GOT3 (cell line): ENCODE results near the gene PRKCA.
"Not testable (repeated sequence)": the region's sequence is repeated elsewhere in the genome, so short reads cannot be mapped to it uniquely, and the experiment has no call there.

Experiments used
- DNase-seq: peaks from one replicate; lab custom pipeline; 2025; ENCODE audit warnings: mixed read lengths; lab: John Stamatoyannopoulos, UW

The PRKCA gene

DNA sequence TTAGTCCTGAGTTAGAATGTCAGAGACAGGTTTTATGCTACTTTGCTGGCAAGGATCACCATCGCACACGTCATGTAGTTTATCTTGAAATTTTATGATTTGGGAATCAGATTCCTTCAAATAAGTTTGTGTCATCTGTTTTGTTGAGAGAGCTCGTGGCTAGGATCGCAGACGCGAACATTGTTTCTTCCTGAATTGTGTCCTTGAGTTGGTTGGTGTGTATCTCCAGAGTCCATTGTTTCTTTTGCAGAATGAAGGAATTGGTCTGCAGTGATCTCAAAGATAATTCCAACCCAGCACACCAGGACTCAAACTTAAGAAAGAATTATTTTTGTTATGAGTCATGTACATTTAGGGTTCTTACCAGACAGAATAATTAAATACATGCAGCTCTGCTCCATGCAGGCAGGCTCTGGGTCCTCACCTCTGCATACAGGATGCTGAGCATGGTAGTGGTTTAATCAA lies 51.6 kb downstream of the PRKCA start:
- DNase-seq: no peak

DNA sequence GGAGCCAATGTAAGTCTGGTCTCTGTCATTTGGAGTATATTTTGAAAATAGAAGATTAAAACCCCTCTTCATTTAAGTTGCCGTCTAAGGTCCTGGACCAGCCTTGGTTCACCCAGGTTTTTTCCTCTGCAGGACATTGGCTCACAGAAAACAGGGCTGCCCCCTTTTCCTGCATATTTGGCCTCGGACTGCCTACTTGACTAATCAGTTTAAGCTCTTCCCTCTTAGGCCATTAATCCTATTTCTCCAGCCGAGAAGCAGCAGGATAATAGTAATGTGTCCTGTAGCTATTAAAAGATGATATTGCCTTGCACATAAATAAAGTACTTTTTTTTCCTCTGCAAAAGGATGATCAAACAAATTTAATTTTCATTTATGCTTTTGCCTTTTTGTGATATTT lies 52.1 kb downstream of the PRKCA start:
- no peak for DNase-seq

DNA sequence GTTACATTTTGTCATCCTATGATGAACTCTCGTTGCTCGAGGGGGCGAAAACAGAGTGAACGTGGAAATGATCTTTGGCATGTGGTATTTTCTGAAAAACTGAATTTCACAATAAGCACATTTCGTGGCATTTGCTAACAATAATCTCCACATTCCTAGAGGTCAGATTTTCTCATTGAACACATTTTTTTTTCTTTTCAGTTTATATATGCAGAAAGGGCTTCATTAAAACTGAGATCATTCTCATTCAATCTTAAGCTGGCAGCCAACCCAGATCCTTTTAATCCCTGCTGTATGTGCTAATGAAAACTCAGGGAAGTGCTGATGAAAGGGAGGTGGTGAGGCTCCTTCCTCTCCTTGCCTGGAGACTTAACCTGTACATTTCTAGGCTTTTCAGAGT lies 52.6 kb downstream of the PRKCA start:
- DNase-seq: no peak

DNA sequence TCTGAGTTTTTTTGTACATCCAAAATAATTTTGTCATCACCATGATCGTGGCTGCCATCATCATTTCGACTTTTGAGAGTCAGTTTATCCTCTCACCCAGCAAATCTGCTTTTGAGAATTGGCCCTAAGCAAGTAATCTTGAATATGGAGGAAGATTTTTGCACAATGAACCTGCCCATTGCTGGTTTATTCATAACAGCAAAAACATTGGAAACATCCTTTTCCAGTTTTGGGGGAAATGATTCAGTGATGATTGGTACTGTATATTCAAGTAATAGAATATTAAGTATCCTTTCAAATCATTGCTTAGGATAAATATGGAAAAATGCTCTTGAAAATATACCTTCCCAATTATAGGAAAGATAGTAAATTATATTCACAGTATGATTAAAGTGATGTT lies 53.1 kb downstream of the PRKCA start:
- DNase-seq: no peak

DNA sequence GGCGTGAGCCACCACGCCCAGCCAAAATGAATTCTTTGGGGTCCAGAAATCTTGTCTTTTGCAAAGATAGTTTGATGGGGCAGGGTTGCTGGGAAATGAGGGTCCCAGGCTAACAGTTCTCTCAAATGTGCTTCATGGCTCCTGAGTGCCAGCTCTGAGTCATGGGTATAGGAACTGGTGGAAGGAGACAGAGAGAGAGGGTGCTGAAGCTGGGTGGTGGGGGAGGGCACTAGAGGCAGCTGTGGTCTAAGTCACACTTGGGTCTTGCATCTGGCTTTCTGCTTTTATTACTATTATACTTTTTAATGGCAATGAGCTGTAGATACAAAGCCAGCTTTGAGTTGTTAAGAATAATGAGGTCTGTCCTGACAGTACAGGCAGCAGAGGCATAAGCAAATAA lies 54.6 kb downstream of the PRKCA start:
- no peak for DNase-seq

DNA sequence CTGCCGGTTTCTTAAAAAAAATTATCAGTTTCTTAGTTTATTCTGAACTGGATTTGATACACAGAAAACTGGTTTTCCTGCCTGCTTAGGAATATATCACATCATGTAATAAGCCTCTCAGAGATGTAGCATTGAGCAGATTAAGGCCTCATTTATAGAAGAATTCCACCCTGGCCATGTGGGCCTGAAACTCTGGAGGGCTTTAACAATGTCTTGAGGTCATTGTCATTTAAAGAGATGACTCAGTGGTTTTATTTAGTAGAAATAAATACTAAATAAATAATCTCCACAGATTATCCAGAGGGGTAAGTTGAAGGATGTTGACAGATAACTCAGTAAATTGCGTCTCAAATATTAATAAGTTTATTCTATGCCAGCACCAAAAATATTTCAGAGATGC lies 56.9 kb downstream of the PRKCA start:
- no peak for DNase-seq

DNA sequence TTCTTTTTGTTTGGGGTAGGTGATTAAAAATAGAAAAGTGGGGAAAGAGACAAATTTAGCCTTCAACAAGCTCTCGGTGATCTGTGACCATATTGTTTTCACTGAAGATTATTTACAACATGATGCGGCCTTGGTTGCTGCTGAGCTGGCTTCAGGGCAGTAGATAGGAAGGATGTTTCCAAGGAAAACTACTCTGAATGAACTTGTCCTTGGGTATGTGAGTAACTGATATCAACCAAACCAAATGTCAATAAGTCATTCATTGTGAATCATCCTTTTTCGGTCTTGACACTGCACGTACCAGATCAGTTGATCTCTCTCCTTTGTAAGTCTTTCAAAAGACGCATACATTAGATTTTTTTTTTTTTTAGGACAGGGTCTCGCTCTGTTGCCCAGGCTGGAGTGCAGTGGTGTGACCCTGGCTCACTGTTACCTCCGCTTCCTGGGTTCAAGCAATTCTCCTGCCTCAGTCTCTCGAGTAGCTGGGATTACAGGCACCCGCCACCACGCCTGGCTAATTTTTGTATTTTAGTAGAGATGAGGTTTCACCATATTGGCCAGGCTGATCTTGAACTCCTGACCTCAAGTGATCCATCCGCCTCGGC lies 58.6 kb downstream of the PRKCA start:
- not testable (repeated sequence) for DNase-seq

DNA sequence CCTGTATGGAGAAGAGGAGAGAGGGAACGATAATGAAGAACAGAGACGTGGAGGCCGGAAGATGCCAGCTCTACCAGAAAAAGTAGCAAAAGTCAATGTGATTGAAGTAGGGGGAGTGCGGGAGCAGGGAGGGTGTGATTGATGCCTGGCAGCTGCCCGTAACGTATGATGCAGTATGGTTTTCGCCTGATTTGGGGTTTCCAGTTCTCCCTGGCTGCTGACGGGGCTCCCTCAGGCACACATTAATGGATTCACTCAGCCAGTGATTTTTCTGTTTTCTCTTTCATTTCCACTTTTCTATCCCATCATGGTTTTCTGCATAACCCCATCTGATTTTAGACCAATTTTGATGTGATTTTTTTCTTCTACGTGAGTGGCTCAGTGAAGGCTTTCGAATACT lies 62.1 kb downstream of the PRKCA start:
- no peak for DNase-seq

DNA sequence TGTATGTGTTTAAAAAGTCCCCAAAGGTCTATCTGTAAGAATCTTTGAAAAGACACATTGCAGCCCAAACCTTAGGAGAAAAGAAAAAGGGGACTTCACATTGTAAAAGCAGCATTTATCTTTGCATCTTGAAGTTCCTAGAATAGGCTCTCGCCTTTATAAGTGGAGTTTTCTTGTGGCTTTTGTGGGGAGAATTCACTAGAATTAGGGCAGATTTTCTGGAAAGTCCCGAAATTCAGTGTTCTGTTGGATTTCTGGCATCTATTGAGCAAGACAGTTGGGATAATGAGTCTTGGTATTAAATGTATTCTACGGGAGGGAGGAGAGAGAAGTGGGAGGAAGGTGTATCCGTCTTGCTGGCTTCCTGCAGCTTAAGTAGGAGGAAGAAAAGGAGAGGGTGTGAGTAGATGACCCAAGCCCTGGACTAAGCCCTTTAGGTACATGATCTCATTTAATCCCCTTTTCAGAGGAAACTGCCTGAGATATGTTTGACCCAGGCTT lies 62.6 kb downstream of the PRKCA start:
- no peak for DNase-seq

DNA sequence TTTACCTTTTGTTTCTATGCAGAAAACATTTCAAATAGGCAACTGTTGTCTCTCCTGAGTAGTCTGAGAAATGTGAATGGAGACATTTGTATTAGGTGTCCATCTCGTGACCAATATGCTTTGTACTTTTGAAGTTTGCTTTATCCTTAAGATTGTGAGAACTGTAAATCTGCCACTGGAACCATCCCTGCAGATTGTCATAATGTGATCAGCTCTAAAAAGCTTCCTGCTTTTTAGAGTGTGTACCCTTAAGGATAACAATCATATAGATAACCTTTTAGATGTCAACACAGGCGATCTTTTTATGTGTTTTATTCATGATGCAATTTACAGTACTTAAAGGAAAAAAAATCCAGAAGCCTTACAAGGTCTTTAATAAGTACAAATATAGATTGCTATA lies 63.5 kb downstream of the PRKCA start:
- no peak for DNase-seq

DNA sequence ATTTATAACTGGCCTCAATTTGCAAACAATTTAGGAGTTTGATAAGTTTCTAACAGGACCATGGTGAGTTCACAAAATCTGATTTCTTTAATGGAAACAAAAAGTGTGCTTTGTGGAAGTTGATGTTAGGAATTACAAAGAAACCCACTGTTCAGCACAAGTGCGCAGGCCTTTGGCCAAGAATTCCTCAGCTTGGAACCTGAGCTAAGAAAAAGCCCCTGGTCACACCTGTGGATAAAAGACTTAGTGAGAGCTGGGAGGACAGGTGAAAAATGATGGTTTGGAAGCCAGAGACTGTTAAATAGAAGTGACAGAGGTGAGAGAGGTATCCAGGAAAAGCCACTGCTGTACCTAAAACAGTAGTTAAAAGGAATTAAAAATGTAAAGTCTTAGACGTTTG lies 64.7 kb downstream of the PRKCA start:
- DNase-seq: no peak

DNA sequence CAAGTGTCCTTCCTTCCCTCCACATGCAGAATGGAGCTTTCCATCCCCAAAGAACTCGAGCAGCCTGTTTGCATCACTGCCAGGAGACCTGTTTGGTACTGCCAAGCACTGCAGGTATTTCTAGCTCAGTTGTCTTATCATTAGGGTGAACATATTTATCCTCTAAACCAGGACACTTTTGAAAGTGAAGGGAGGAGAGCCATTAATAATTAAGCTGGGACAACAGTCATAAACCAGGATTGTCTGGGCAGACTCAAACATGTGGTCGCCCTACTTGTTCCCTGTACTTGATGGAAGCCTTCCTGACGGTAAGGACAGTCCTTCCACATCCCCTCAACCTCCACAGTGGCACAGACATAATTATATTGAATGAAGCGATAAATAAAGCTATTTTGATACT lies 67.4 kb downstream of the PRKCA start:
- DNase-seq: no peak

DNA sequence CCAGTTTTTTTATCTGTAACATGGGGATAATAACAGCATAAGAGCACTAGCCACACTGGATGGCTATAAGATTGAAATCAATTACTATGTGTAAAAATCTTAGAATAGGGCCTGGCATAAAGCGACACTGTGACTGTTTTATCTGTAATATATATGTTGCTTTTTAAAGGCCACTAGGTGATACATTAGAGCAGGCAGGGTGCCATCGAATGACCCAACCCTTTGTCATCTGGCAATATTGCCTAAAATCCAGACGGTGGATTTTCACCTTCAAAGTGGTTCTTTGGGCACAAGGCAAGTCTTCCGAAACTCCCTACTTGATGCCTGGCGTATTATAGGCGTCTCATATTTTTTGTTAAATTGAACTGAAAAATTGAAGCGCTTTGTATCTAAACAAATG lies 69.1 kb downstream of the PRKCA start:
- no peak for DNase-seq

DNA sequence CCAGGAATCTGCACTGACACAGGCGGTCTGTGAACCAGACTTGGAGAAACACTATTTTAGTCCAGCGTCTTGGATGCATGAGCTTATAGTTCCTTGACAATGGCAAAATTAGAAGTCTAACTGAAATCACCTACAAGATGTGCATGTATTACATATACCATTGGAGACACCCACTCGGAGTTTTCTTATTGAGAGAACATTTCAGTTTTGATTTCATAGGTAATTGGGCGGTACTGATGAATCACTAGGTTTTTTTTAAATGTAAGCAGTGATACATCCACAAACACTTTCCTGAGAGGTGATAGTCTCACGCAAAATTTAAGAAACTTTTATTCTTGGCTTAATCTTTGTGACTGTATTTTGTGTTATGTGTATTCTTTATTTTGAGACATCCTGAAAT lies 69.8 kb downstream of the PRKCA start:
- no peak for DNase-seq

DNA sequence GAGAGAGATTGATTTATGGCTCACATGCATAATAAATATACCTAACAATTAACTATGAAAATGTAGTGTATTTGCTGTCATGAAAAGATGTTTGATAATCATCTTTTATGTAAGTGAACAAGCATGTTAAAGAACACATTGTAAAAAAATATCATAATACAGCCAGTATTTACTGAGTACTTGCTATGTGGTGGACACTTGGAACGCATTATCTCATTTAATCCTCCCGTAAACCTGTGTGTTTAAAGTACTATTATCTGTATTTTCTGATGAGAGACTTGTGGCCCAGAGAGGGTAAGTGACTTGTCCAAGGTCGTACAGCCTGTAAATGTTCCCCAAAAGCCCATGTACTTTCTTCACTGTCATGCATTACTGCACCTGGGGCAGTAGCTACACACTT lies 70.7 kb downstream of the PRKCA start:
- DNase-seq: no peak

DNA sequence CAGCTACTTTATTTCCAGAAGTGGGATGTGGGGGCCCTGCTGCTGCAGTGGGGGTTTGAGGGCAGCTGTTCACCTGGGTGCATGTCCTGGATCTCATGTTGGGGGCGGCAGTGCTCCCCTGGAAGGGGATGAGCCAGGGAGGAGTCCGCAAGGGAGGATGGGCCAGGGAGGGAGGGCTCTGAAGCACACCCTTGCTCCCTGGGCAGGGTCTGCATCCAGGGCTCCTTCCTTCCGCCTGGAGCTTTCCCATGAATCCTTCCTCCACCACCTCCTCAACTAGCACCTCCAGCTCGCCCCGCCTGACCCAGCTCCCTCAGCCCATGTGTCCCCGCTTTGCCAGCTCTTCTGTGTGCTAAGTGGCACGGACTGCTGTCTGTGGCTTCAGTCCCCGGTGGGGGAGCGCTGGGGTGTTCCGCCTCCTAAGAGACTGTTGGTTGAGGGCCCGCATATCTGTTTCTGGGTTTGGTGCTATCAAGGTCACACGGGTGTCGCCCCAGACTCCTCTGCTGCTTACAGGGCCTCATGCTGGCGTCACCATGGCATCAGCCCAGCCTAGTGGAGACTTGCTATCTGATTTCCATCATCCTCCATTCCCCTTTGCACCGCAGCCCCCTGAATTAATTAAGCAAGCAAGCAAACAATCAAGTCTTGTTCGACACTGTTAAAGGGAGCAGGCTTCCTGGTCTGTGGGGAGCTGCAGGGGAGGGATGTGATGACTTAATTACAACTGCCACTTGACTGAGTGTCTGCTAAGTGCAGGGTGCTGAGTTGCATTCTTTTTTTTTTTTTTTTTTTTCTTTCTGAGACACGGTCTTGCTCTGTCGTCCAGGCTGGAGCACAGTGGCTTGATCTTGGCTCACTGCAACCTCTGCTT lies 71.8 kb downstream of the PRKCA start:
- DNase-seq: no peak

DNA sequence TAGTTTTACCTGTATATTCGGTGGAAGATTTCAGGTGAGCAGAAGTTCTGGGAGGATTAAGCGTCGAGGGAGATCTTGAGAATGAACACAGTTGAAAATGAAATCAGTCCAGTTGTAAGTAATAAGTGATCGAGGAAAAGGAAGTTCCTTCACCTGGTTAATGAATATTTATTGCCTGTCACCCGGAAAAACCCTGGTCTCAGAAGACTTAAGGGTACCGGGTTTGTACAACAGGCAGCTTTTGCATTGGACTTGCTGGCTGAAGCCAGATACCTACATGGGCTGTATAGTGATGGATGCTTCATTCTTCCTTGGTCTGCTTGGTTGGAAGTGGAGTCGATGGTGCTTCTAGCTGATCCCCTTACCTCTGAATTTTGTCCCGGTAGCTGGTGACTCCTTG lies 72.7 kb downstream of the PRKCA start:
- DNase-seq: no peak

DNA sequence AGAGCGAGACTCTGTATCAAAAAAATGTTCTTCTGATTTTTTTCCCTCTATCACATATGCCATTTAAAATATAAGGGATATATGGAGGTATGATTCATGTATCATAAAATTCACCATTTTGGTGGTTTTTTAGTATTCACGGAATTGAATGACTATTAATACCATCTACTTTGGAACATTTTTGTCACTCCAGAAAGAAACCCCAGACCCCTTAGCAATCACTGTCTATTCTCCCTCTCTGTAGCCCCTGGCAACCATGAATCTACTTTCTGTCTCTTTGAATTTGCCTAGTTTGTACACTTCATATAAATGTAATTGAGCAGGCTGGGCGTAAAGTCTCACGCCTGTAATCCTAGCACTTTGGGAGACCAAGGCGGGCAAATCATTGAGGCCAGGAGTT lies 75.9 kb downstream of the PRKCA start:
- DNase-seq: no peak

DNA sequence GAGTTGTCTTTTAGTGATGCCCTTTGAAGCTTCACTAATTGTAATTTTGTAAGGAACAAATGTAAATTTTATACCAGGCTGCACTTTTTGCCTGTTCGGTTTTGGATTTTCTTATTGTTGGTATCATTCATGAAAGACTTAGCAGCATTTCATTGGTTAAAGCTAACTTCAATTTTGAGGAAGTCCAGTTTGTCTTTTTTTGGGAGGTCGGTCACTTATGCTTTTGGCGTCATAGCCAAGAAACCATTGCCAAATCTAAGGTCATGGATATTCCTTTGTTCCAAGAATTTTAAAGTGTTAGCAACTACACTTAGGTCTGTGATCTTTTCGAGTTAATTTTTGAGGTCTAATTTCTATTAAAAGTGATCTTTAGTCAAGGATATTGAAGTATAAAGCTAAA lies 77.1 kb downstream of the PRKCA start:
- DNase-seq: no peak

DNA sequence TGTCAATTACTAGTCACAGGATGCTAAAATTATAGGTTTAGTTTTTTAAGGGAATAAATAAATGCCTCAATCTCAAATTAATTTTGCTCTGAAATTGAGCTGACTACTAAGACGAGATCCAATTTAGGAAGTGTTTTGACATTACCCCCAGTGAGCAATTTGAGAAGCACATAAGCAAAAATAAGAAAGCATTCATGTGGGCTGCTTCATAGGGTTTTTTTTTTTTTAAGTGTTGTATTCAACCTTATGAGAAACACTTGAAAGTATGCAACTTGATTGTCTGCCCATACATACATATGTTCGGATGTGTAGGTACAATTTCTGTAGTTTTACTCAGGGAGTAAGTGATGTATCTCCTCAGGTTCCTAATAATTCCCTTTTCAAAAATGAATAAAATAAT lies 77.6 kb downstream of the PRKCA start:
- DNase-seq: no peak

DNA sequence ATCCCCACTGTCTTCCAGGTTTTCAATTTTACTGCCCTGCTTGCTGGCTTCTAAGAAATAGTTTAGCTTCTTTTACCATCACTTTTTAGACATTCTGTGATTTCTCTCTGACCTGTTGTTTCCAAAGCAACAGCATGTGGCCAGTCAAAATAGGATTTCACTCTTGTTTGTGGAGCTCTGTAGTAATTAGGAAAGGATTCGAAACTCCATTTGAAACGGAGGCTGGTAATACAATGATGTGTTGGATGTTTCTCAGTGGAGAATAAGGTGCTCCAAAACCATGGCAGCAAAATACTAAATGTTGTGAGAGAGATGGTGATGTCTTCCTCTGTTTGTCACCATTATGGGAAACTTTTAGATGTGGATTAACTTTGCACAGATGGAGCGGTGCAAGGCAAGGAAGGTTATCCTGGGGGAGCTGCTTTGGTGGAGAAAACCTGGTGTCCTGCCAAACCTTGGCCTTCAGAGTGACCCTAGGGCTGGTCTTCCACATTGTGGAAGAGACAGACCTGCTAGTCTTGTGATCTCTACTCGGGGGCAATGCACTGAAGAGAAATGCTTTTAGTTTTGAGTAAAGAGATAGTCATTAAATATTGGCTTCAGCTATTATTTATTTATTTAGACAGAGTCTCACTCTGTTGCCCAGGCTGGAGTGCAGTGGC lies 79.4 kb downstream of the PRKCA start:
- DNase-seq: no peak

DNA sequence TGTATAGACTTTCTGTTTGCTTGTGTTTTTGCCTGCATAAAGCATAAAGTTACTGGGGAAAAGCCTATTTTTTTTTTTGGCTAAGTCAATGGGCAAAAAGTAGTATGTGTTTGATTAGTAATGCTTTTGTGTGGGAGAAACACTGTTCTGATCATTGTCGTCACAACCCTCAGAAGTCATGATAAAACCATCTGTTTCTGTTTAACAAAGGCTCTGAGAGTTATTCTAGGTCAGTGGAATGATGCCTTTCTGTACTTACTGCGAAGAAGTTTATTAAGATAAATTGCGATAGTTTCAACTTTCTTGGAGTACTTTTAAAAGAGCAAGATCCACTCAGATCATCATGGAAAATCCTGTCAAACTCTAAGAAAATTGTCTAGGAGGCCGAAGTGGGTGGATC lies 80.9 kb downstream of the PRKCA start:
- no peak for DNase-seq
